Body of pancreas (tissue), 4 donors: ENCODE measurements around the gene TMEM213.

Source experiments
- POLR2A ChIP-seq, 3 donors: fragments of 450-650 bp; IDR thresholded peaks; one replicate each; pipeline ENCODE4 v1.6.1; 2016; ENCODE audit warnings: antibody characterized with exemption in 3 of 3, mild to moderate bottlenecking in 2 of 3
- TF ChIP-seq, protein P1 (sequence below), 7 experiments: fragments of 450-650 bp in 4 of 7; fragments of 200-600 bp in 3 of 7; sonication (generic) in 3 of 7; IDR thresholded peaks; one replicate each; pipeline ENCODE4 v1.5.1; 2016 to 2019; ENCODE audit warnings: antibody characterized with exemption in 7 of 7

GRCh38 chr7:138768241-138768640 is 29.6 kb upstream of the TMEM213 start:
- TF ChIP-seq, protein P1, sequence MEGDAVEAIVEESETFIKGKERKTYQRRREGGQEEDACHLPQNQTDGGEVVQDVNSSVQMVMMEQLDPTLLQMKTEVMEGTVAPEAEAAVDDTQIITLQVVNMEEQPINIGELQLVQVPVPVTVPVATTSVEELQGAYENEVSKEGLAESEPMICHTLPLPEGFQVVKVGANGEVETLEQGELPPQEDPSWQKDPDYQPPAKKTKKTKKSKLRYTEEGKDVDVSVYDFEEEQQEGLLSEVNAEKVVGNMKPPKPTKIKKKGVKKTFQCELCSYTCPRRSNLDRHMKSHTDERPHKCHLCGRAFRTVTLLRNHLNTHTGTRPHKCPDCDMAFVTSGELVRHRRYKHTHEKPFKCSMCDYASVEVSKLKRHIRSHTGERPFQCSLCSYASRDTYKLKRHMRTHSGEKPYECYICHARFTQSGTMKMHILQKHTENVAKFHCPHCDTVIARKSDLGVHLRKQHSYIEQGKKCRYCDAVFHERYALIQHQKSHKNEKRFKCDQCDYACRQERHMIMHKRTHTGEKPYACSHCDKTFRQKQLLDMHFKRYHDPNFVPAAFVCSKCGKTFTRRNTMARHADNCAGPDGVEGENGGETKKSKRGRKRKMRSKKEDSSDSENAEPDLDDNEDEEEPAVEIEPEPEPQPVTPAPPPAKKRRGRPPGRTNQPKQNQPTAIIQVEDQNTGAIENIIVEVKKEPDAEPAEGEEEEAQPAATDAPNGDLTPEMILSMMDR (IDR thresholded peaks at IDR 0.05), result no peak
- TF ChIP-seq POLR2A (IDR thresholded peaks at IDR 0.05), result no peak
